ENCODE results near the gene WDR70. TPM values are rescaled to one million over a fixed set of nuclear protein-coding genes. Genes with fewer than 3 reads are reported as not detected.

The WDR70 gene
- total and polyA plus RNA-seq, 9 donors, result 20.9 to 36.5 (median 31.4) TPM

GRCh38 chr5:37755581-37755980, 376.5 kb downstream of the WDR70 start:
- Histone ChIP-seq H3K27me3 (no peaks in the 10 kb centered on the region), H3K36me3 (no peaks in the 10 kb centered on the region), H3K4me1 (ENCODE audit: insufficient read depth) (no peaks in the 10 kb centered on the region), H3K4me3 (no peak overlapping the region), H3K27ac (no peak overlapping the region), H3K9me3 (no peaks in the 10 kb centered on the region)
- no peak for DNase-seq
- TF ChIP-seq, protein P1, sequence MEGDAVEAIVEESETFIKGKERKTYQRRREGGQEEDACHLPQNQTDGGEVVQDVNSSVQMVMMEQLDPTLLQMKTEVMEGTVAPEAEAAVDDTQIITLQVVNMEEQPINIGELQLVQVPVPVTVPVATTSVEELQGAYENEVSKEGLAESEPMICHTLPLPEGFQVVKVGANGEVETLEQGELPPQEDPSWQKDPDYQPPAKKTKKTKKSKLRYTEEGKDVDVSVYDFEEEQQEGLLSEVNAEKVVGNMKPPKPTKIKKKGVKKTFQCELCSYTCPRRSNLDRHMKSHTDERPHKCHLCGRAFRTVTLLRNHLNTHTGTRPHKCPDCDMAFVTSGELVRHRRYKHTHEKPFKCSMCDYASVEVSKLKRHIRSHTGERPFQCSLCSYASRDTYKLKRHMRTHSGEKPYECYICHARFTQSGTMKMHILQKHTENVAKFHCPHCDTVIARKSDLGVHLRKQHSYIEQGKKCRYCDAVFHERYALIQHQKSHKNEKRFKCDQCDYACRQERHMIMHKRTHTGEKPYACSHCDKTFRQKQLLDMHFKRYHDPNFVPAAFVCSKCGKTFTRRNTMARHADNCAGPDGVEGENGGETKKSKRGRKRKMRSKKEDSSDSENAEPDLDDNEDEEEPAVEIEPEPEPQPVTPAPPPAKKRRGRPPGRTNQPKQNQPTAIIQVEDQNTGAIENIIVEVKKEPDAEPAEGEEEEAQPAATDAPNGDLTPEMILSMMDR (IDR thresholded peaks at IDR 0.05), result no peak
- intact Hi-C loops (cut with DNase I), result no loop called here
- WGBS, 3 donors, result 81 to 87% (median 84%) methylated on average over 4 of the region's 4 CpGs

DNA sequence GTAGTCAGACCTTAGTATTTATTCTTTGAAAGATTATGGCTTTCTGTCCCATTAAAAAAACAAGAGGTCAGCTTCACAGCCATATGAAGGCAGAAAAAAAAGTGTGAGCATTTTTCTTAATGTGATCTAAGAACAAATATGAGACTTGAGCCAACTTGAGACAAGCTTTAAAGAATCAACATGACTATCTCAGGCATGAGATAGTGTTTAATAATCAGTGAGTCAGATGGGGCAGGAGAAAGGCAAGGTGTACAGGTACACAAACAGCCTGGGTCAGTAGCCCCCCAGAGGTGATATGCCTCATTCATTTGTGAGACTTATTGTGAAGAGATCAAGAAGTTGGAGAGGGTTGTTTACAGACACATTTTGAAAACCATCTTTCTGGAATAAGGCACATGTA, 377.1 kb downstream of the WDR70 start:
- TF ChIP-seq, protein P1 (IDR thresholded peaks at IDR 0.05), result no peak
- TF ChIP-seq EP300 (IDR thresholded peaks at IDR 0.05) (no peak), POLR2A (IDR thresholded peaks at IDR 0.05) (no peak)
- H3K27ac ChIP-seq, result no peak overlapping the region
- H3K36me3 ChIP-seq, result no peaks in the 10 kb centered on the region

GRCh38 chr5:37757980-37758582, 379.0 kb downstream of the WDR70 start:
- DNase-seq, result no peak
- Histone ChIP-seq H3K27me3 (no peaks in the 10 kb centered on the region), H3K36me3 (no peaks in the 10 kb centered on the region), H3K27ac (no peak overlapping the region), H3K4me3 (no peak overlapping the region), H3K4me1 (ENCODE audit: insufficient read depth) (no peaks in the 10 kb centered on the region), H3K9me3 (no peaks in the 10 kb centered on the region)
- 89 to 92% (median 91%) methylated on average over 4 of the region's 4 CpGs for WGBS, 3 donors
- intact Hi-C loops (cut with DNase I), result no loop called here
- TF ChIP-seq EP300 (IDR thresholded peaks at IDR 0.05), result no peak
- TF ChIP-seq, protein P1 (IDR thresholded peaks at IDR 0.05), result no peak
- no peak for TF ChIP-seq POLR2A (IDR thresholded peaks at IDR 0.05)

More for the DNA sequence above, 377.1 kb downstream of the WDR70 start:
- intact Hi-C loops (cut with DNase I), result no loop called here
- H3K9me3 ChIP-seq, result no peaks in the 10 kb centered on the region
- no peaks in the 10 kb centered on the region for H3K27me3 ChIP-seq
- no peaks in the 10 kb centered on the region for H3K4me1 ChIP-seq (ENCODE audit: insufficient read depth)
- no peak for DNase-seq
- no peak overlapping the region for H3K4me3 ChIP-seq

- Histone ChIP-seq H3K9me3 (no peaks in the 10 kb centered on the region), H3K27ac (no peak overlapping the region), H3K4me1 (ENCODE audit: insufficient read depth) (no peaks in the 10 kb centered on the region), H3K4me3 (no peak overlapping the region), H3K36me3 (no peaks in the 10 kb centered on the region), H3K27me3 (no peaks in the 10 kb centered on the region)
- WGBS, 3 donors, result 71 to 79% (median 75%) methylated on average over 3 of the region's 3 CpGs
- DNase-seq, result no peak
- TF ChIP-seq, protein P1 (IDR thresholded peaks at IDR 0.05), result no peak
- no peak for TF ChIP-seq EP300 (IDR thresholded peaks at IDR 0.05)
- no peak for TF ChIP-seq POLR2A (IDR thresholded peaks at IDR 0.05)
- intact Hi-C loops (cut with DNase I), result no loop called here
Measured at GRCh38 chr5:37767251-37767650, 388.1 kb downstream of the WDR70 start.

All from ovary (tissue), 9 donors.